ENCODE data around the gene ARHGAP23.
"Not testable (repeated sequence)": the region's sequence is repeated elsewhere in the genome, so short reads cannot be mapped to it uniquely, and the experiment has no call there.

ARHGAP23 gene

GRCh38 chr17:38503286-38503913 lies 75.1 kb downstream of the ARHGAP23 start:
- not testable (repeated sequence) for H3K9me2 ChIP-seq (replicated peaks; ENCODE audit: low read depth, low read length); H2AFZ ChIP-seq (ENCODE audit: low read length); H3K9ac ChIP-seq (ENCODE audit: low read depth, low read length, poor library complexity, severe bottlenecking); H3K27me3 ChIP-seq (ENCODE audit: insufficient read depth, low read length, poor library complexity, severe bottlenecking); H3K9me3 ChIP-seq (ENCODE audit: insufficient read depth, low read depth, low read length); H3K4me2 ChIP-seq (ENCODE audit: low read depth, low read length, poor library complexity, severe bottlenecking); H3F3A ChIP-seq (ENCODE audit: low read depth); H3K4me1 ChIP-seq (ENCODE audit: insufficient read depth, low read length, poor library complexity, severe bottlenecking); H4K20me1 ChIP-seq (ENCODE audit: insufficient read depth, low read length, poor library complexity, severe bottlenecking); H3K4me3 ChIP-seq (ENCODE audit: low read length, poor library complexity, severe bottlenecking); H3K79me2 ChIP-seq (ENCODE audit: insufficient read depth, low read length)
- H3K36me3 ChIP-seq (ENCODE audit: insufficient read depth, low read length): peaks cover 30% of the 10 kb centered on the region; the same call in 1 of the 2 replicates

GRCh38 chr17:38504216-38504615 lies 76.0 kb downstream of the ARHGAP23 start:
- no peak overlapping the region for H3K9ac ChIP-seq (ENCODE audit: low read depth, low read length, poor library complexity, severe bottlenecking)
- no peaks in the 10 kb centered on the region for H3K9me3 ChIP-seq (ENCODE audit: insufficient read depth, low read depth, low read length)
- H2AFZ ChIP-seq (ENCODE audit: low read length): no peak overlapping the region
- no peak overlapping the region for H3K4me3 ChIP-seq (ENCODE audit: low read length, poor library complexity, severe bottlenecking)
- H3K9me2 ChIP-seq (replicated peaks; ENCODE audit: low read depth, low read length): no peaks in the 10 kb centered on the region
- no peak overlapping the region for H3K4me2 ChIP-seq (ENCODE audit: low read depth, low read length, poor library complexity, severe bottlenecking)
- no peak for TF ChIP-seq EZH2phosphoT487 (IDR thresholded peaks at IDR 0.05; ENCODE audit: borderline replicate concordance)
- no peak for TF ChIP-seq CTCF (conservative IDR thresholded peaks at IDR 0.05; ENCODE audit: low read length)
- no peaks in the 10 kb centered on the region for H4K20me1 ChIP-seq (ENCODE audit: insufficient read depth, low read length, poor library complexity, severe bottlenecking)
- no peaks in the 10 kb centered on the region for H3F3A ChIP-seq (ENCODE audit: low read depth)
- H3K36me3 ChIP-seq (ENCODE audit: insufficient read depth, low read length): peaks cover 30% of the 10 kb centered on the region; the same call in 1 of the 2 replicates
- H3K79me2 ChIP-seq (ENCODE audit: insufficient read depth, low read length): no peaks in the 10 kb centered on the region
- no peaks in the 10 kb centered on the region for H3K27me3 ChIP-seq (ENCODE audit: insufficient read depth, low read length, poor library complexity, severe bottlenecking)
- H3K4me1 ChIP-seq (ENCODE audit: insufficient read depth, low read length, poor library complexity, severe bottlenecking): no peaks in the 10 kb centered on the region

GRCh38 chr17:38507436-38507835 lies 79.2 kb downstream of the ARHGAP23 start:
- Histone ChIP-seq H3K4me3 (ENCODE audit: low read length, poor library complexity, severe bottlenecking) (no peak overlapping the region), H3K36me3 (ENCODE audit: insufficient read depth, low read length) (peaks cover 22% of the 10 kb centered on the region; the same call in 1 of the 2 replicates), H3F3A (ENCODE audit: low read depth) (no peaks in the 10 kb centered on the region), H3K79me2 (ENCODE audit: insufficient read depth, low read length) (no peaks in the 10 kb centered on the region), H3K9ac (ENCODE audit: low read depth, low read length, poor library complexity, severe bottlenecking) (no peak overlapping the region), H3K9me3 (ENCODE audit: insufficient read depth, low read depth, low read length) (no peaks in the 10 kb centered on the region), H2AFZ (ENCODE audit: low read length) (no peak overlapping the region), H3K9me2 (replicated peaks; ENCODE audit: low read depth, low read length) (no peaks in the 10 kb centered on the region), H3K27me3 (ENCODE audit: insufficient read depth, low read length, poor library complexity, severe bottlenecking) (no peaks in the 10 kb centered on the region), H3K4me2 (ENCODE audit: low read depth, low read length, poor library complexity, severe bottlenecking) (no peak overlapping the region), H4K20me1 (ENCODE audit: insufficient read depth, low read length, poor library complexity, severe bottlenecking) (no peaks in the 10 kb centered on the region), H3K4me1 (ENCODE audit: insufficient read depth, low read length, poor library complexity, severe bottlenecking) (no peaks in the 10 kb centered on the region)
- TF ChIP-seq CTCF (conservative IDR thresholded peaks at IDR 0.05; ENCODE audit: low read length): no peak
- TF ChIP-seq EZH2phosphoT487 (IDR thresholded peaks at IDR 0.05; ENCODE audit: borderline replicate concordance): no peak
